CD4-positive, alpha-beta T cell treated with Interleukin-4 for 1 hour (primary cell): Measurements from ENCODE around the gene BOLA1.

Experiments
- DNase-seq, 2 donors: peaks; one replicate each; pipeline ENCODE4 v3.0.0-alpha.2; 2020 to 2022

The BOLA1 gene

DNA sequence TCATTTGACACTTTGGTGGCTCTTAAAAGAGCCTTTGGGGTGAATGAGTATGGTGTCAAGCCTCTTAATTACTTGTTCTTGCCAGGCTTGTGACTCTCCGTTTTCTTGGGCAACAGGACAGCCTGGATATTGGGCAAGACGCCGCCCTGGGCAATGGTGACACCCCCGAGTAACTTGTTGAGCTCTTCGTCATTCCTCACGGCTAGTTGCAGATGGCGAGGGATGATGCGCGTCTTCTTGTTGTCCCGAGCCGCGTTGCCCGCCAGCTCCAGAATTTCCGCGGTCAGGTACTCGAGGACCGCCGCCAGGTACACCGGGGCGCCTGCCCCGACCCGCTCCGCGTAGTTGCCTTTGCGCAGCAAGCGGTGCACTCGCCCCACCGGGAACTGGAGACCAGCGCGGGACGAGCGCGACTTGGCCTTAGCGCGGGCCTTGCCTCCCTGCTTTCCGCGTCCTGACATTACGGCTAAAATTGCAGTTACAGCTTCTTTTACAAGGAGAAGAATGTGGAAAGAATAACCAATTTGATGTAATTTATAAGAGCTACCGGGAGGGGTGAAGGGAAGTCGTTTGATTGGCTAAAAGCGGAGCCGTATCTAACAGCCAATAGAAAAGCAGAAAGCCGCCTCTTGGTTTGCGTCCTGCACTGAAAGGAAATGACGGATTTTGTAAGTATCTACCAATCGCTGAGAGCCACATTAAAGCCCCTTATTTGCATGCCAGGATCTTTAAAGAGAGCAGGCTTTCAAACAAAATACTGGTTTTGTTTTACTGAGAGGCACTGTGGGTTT, 11.7 kb upstream of the BOLA1 start:
- DNase-seq = peak; percentile 95 to 98

DNA sequence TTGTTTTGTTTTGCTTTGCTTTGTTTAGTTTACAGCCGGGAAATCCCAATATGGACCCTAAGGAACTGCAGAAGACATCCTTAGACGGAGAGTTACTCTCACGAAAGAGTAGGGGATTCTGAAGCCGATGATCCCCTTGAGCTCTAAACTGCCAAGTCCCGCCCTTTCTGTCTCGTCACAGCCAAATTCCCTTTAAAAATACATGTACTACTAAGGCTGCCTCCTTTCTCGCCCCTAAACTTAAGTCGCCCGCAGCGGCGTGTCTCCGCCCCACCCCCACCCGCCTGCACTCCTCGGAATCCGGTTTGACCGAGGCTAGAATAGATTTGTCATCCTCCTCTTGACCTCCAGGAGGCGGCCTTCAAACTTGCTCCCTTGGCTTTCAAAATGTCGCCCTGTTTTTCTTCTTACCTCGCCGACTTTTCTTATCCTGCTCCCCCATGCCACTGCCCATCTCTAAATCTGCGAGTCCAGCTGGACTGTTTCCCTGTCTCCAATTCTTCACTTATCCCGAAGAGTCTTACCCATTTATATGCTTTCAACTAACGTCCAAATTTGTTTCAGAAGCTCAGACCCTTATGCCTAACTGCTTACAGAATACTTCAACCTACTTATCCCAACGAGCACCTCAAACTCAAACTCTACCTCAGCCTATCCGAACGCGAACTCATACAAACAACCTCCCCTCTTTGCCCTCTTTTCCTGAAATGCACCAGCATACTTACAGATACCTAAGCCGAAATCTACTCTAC, 10.9 kb upstream of the BOLA1 start:
- DNase-seq = peak; percentile 89 to 90

DNA sequence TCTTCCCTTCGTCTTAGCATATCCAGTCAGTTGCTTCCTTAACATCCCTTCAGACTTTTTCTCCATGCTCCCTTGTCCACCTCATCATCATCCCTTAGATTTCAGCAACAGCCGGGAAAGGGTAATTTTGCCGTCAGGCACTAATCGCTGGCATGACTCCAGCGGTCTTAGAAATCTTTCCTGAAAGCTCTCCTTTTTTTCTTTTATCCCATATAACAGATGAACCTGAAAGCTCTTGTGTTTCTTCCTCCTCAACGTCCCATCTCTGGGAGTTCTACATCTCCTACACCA, 10.4 kb upstream of the BOLA1 start:
- DNase-seq = no peak

DNA sequence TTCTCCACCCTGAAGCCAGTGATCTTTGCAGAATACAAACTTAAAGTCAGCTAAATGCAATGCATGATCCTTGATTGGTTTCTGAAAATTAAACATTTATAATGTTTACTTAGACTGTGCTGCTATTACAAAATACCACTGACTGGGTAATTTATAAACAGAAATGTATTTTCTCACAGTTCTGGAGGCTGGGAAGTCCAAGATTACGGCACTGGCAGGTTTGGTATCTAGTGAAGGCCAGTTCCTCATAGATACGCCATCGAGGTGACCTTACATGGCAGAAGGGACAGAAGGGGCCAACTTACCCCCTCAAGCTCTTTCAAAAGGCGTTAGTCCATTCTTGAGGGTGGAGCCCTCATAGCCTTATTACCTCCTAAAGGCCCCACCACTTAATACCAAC, 2.8 kb upstream of the BOLA1 start:
- no peak for DNase-seq

DNA sequence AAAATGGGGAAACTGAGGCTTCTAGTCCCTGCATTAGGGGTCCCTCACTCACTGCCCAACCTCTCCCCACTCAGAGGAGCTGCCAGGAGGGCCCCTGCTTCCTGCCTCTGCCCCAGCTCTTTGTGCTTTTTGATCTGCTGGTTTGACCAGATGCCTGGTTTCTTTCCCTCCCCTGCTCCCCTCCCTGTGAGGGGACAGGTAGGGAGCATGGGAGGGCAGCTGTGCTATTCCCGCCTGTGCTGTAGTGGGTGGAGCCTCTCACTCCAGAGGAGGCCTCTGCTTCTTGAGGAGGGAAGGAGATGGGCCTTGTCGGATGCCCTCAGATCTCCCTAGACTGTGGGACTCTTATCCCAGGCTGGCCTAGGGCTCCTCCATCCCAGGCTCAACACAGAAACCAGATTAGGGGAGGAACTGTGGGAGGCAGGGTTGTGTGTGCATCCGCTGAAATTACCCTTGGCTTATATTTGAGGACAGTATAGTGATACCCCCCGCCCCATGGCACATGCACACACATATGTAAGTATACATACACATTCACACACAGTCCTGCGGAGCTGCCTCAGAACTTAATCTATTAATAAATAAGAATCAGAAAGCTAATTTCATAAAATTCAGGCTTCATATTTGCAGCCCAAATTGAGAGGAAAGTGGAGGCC, 4.6 kb downstream of the BOLA1 start:
- DNase-seq = no peak

DNA sequence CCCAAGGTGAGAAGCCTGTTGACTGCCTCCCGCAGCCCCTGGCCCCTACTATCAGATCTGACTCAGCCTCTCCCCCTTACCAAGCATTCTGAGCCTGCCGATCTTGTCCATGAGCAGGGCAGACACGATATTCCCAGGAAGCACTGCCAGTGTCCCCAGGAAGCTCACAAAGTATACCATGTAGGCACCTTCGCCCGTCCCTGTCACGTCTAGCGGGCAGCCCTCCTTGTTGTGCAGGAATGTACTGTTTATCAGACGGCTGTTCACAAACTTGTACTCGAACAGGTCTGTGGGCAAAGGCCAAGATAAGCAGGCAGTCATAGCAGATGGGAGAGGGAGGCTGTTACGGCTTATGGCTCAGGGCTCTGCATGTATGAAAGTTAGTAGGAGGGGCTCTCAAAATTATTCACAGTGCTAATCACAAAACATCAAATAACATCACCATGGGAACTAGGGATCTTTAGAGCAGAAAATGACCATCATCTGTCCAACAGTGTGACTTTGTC, 7.3 kb downstream of the BOLA1 start:
- no peak for DNase-seq

DNA sequence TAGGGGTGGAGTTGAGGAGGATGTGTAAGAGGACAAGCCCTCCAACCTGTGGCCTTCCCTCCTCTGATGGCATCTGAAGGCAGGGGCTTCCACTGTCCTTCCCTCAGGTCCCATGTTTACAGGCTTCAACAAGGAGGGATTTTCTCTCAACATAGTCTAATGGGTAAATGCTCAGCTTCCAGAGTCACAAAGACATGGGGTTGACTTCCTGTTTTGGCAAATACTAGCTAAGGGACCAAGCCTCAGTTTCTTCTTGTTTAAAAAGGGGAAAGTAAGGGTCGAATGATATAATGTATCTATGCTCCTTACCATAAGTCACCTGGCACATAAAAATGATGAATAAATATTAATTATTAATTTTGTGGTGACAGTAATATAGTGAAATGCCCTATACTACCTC, 15.2 kb downstream of the BOLA1 start:
- DNase-seq = no peak

DNA sequence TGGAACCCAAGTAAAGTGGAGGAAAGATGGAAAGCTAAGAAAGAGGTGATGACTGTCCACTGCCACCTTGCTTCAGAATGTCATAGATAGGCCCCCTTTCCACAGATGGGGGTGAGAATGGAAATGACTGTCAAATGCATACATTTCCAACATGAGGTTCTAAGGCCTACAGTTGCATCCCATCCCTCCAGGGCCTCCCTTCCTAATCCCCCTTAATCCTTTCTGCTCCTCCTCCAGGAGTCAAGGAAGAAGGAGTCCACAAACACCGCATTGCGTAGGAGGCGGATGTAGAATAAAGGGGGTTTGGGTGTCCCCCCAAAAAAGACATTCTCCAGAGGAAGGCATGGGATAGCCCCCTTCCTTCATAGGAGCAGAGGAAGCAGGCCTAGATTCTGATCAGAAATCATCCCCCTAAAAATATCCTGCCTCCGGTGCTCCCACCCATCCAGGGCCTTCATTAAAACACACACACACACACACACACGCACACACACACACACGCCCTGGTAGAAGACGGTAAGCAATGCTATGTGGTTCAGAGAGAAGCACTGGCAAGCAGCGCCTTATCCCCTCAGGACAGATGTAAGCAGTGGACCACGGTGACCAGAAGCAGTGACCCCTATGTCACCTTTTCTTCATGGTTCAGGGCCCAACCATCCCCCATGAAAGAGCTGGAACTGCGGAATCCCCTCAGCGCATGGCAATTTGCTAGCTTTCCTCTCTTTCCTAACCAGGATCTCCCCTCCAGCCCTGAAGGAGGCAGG, 16.2 kb downstream of the BOLA1 start:
- DNase-seq = no peak

DNA sequence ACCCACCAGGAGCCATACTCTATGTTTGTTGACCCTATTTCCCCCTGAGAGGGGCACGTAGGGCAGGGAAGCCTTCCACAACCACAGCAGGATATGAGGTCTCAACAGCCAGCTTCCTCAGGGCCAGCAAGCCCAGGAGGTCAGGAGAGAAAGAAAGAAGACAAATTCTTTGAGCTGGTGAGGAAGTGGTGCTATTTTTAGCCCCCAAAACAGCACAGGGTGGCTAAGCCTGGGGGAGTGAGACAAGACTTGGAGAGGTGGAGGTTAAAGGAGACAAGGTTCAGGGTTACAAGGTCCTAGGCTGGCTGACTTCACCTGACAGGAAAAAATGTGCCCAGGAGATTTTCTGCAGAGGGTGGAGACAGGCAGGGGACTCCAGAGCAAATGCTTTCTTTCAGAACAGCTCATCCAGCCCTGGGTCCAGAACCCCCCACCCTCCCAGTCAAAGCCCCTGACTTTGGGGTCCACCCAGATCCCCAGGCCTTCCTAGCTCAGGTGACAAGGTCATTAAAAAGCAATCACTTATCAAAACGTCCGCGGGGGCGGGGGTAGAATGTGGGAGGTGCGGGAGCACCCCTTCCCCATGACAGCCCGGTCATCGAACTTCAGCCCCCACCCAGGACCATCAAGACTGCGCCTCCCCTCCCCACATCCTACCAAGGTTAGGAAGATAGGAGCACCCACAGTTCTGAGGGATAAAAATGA, 17.0 kb downstream of the BOLA1 start:
- no peak for DNase-seq

DNA sequence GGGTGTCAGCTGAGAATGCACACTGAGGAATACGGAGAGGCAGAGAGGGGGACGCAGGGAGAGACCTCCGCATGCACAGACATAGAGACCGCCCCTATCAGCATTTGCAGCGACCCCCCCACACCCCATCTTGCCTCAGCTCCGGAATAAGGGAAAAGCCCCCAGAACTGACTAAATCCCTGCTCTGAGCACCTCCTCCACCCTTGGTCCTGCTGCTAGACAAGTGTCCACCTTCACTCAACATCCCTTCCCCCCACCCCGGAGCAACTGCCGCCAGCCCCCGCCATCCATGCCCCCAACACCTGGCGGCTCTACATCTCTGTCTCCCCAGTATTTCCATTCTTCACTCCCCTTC, 17.5 kb downstream of the BOLA1 start:
- DNase-seq = no peak

DNA sequence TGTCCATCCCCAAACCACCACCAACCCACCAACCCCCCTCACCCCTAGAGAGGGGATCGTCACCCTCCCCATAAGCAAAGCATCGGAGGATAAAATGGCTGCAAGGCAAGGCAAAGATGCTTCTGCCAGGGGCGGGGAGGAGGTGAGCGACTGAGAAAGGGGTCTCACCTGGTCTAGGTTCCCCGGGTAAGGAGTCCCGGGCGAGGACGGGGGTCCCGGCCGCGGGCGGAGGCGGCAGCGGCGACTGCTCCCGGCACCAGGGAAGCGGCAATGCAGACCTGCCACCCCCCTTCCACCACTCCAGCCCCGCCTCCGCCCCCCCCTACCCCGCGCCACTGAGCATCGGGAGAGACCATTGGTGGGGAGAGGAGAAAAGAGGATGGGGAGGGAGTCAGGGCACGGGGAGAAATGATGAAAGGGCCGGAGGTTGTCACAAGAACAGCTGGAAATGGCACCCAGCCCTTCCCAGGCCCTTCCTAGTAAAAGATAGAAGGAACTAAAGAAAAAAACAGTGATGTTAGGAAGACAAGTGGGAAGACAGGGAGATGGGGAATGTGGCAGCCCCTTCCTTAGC, 18.3 kb downstream of the BOLA1 start, which contains the start of gene SV2A:
Gene SV2A, minus strand, starts transcription at position 274 of the 574 bp plus-strand sequence. CDS start 4,004 bp downstream, outside the sequence.
- peak; percentile 17 to 58 for DNase-seq

DNA sequence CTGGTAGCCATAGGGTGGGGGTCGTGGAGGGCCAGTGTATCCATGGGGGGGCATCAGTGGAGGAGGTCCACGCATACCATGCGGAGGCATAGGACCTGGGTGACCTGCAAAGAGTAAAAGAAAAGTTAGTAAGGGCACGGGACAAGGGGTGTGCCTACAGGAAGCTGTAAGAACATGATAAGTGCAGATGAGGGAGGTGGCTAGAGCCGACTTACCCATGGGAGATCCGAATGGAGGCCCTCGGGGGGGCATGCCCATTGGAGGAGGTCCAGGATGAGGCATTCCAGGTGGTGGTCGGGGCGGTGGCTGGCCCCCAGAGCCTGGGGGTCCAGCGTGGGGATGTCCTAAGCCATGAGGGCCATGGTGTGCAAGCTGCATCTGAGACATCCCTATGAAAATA, 24.3 kb downstream of the BOLA1 start:
- no peak for DNase-seq

DNA sequence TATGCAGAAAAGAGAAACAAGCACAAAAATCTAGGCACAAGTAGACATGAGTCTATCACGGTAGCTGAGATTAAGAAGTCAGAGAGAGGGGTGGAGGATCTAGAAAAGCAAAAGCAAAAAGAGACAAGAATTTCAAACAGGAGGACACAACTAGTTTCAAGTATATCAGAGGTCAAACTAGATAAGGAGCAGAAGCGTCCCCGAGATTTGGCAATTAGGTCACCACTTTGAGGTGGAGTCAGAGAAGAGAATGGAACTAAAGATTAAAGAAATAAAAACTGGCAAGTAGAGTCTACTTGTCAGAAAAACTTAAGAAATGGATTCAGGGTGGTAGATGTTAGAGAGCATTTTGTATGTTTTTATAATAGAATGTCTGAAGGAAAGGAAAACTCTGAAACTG, 26.0 kb downstream of the BOLA1 start:
- no peak for DNase-seq

DNA sequence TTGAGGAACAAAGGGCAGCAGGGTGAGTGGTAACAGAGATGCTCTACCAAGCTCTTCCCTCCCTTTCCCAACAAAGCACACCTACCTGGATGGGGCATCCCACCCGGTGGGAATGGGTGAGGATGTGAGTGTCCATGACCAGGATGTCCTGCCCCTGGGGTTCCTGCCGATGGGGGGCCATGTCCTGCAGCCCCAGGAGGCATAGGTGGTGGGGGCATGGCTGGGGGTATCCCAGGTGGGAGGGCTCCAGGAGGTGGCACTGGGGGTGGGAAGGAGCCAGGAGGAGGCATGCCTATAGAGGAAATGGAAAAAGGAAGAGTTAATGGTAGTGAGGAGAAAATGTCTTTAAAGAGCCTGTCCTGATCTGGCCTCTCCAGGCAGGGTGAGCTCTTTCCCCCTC, 26.4 kb downstream of the BOLA1 start:
- DNase-seq = no peak

DNA sequence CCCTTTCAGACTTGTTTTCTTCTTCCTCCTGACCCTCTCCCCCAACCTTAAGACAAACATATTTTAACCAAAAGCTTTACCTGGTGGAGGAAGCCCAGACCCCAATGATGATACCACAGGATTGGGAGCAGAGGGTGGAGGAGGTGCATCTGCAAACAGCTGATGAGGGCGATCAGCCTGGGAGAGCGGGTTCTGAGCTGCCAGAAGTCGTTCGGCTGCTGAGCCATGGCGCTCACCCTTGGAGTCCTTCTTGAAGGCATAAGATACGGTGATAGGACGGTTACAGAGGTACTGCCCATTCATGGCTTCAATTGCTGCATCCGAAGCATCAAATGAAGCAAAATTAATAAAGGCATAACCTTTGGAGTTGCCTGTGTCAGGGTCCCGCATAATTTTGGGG, 26.9 kb downstream of the BOLA1 start:
- DNase-seq = no peak

DNA sequence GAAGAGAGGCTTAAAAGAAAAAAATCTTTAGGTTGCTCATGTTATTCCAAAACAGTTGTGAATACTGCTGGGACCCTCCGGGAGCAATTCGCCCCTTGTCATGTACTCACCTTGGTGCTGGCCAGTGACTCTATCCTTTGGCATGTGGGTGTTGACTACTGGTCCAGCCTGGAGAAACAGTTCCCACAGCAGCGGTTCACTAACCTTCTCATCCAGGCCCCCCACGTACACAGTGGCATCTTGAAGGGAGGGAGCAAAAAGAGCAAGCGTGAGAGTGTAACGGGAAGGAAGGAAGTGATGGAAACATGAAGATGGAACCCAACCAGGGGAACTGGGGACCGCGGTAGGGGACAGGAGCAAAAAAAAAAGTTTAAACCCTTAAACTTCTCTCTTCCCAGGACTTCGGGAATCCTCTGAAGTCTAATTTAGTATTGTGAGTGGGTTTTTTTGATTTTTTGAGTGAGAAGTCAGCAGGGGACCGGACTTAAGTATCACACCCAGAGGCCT, 27.7 kb downstream of the BOLA1 start:
- no peak for DNase-seq

DNA sequence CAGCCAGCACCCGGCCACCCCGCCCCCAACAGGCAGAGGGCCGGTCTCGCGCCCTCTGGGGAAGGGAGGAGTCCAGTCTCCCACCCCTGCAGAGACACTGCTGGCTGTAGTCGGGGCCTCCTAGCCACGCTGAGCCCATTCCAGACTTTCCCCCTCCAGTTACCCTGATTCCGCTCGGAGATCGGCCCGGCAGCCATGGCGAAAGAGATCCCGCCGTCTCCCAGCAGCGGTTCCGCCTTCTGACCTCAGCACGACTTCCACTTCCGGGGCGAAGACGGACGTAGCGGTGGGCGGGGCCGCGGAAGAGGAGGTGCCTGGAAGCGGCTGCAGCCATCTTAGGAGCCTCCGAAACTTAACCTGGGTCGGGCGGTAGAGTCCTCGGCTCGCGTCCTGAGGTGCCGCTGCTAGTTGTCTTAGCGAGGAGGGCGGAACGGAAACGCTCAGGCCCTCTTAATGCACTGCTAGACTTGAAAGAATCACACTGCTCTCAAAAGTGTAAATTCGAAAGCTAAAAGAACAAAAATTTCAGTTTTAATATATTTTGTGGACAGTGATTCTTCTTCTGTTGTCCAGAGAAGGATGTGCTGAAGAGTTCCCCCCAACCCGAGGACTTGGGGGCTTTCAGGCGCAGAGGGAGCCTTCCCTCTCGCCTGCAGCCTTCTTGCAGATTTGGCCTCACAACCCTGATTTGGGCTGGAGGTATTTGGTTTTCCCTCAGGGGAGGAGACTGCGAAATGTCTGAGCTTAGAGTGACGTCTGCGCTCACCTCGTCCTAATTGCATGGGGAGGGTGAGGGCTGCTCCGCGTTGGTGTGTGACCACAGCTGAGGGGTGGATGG, 28.4 kb downstream of the BOLA1 start, which contains the start of gene SF3B4:
Gene SF3B4, minus strand, starts transcription at position 241 of the 838 bp plus-strand sequence. Its CDS starts 44 bp downstream, at position 197.
- DNase-seq = peak; percentile 95

DNA sequence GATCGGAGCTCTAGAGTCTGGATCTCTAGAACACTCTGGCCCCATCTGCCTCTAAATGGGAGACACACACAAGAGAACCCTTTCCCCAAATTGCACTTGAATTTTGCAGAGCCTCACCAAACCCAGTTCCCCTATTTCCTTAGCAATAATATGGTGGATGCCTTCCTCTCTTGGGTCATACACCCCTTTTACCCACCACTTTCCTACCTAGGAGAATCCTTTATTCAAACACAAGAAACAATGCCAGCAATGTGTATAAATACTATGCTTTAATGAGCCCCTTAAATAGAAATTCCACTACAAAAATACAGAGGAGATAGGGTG, 29.0 kb downstream of the BOLA1 start:
- no peak for DNase-seq

DNA sequence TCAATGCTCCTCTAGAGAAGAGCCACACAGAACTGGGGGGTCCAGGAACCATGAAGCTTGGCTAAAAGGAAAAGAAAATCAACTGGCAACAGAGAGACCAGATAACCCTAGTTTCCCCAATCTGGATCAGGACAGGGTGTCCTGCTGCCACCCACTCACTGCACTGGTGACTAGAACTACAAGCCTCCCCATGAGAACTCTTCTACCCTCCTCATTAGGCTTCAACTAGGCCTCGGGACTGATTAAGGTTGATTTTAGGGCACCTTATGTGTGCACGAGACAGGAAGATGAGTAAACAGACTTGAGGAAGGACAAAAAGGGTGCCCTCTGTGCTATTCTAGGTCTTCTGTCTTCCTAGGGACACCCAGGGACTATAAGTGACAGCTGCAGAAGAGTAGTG, 30.5 kb downstream of the BOLA1 start:
- no peak for DNase-seq

DNA sequence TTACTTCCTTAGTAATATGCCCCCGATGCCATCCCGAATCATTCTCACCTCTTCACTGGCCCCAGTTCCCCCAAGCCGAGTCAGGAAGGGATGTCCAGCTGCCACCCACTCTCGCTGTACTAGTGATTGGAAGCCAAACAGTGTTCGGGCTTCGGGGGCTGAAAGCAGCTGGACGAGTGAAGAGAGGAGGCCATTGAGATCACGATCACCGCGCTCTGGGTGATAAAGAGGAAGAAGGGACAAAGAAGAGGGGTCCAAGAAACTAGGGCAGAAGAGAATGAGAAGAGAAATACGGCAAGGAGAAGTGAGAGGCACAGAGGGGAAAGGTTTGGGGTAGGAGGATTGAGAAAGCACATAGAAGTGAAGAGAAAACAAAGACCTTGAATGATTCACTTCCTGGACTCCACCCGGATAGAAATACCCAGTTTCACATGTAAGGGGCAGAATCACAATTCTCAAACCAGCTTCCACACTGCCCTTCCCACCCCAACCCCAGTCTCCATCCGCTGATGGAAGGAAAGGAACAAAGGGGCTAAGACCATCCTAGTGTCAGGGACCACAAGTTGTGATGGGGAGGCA, 31.9 kb downstream of the BOLA1 start:
- DNase-seq = no peak

DNA sequence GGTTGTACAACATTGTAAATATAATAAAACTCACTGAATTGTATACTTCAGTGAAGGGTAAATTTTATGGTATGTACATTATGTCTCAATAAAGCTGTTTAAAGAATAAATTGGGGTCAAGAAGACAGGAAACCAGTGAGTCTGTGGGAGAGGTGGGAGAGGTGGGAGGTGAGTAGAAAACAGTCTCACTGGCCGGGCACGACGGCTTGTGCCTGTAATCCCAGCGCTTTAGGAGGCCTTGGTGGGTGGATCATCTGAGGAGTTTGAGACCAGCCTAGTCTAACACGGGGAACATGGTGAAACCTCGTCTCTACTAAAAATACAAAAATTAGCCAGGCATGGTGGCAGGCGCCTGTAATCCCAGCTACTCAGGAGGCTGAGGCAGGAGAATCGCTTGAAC, 33.1 kb downstream of the BOLA1 start:
- no peak for DNase-seq
